Measurements from ENCODE around the gene BABAM2. TPM values are rescaled to one million over a fixed set of nuclear protein-coding genes. Genes with fewer than 3 reads are reported as not detected.

The BABAM2 gene
- total and polyA plus RNA-seq, 4 donors, result 9.9 to 17.0 (median 13.9) TPM

DNA sequence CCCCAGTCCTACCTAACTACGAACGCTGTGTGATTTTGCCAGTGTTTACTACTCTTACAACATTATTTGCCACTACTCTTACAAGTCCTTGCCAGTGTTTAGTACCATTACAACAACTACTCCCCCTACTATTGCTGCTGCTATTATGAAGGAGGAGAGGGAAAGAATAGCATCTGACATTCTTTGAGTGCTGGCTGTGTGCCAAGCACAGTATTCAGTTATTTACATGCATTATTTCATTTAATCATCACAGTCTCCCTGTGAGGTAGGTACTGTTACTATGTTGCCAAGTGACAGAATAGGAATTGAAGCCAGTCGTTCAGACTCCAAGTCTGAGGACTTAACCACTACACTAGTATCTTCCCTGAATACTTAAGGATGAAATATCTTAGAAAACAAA, 316.2 kb downstream of the BABAM2 start:
- Histone ChIP-seq H3K9ac (ENCODE audit: low read depth in 1 of 2, low read length in 2 of 2) (no peak overlapping the region), H3K4me1 (ENCODE audit: control insufficient read depth in 4 of 4, insufficient read depth in 4 of 4, low read length in 3 of 4) (no peaks in the 10 kb centered on the region), H3K4me3 (ENCODE audit: low read depth in 1 of 3, low read length in 3 of 3) (no peak overlapping the region), H3K27ac (ENCODE audit: low read depth in 1 of 2, low read length in 2 of 2) (no peak overlapping the region), H3K36me3 (ENCODE audit: control insufficient read depth in 4 of 4, insufficient read depth in 3 of 4, low read depth in 1 of 4, low read length in 3 of 4) (no peaks in the 10 kb centered on the region), H3K9me3 (ENCODE audit: control insufficient read depth in 4 of 4, low read length in 3 of 4) (no peaks in the 10 kb centered on the region), H3K27me3 (ENCODE audit: control insufficient read depth in 4 of 4, insufficient read depth in 4 of 4, low read length in 3 of 4) (no peaks in the 10 kb centered on the region)
- 88% methylated on average over 3 of the region's 3 CpGs for WGBS
- DNase-seq (ENCODE audit: low spot score), result no peak
- no peak for TF ChIP-seq HNF4A (conservative IDR thresholded peaks at IDR 0.05)
- TF ChIP-seq NR2F2 (IDR thresholded peaks at IDR 0.05), result no peak
- TF ChIP-seq HNF4G (IDR thresholded peaks at IDR 0.05), result no peak
- no peak for TF ChIP-seq YY1 (IDR thresholded peaks at IDR 0.05)
- TF ChIP-seq EGR1 (IDR thresholded peaks at IDR 0.05; ENCODE audit: low read depth in 2 of 2), result no peak
- TF ChIP-seq, protein P1, sequence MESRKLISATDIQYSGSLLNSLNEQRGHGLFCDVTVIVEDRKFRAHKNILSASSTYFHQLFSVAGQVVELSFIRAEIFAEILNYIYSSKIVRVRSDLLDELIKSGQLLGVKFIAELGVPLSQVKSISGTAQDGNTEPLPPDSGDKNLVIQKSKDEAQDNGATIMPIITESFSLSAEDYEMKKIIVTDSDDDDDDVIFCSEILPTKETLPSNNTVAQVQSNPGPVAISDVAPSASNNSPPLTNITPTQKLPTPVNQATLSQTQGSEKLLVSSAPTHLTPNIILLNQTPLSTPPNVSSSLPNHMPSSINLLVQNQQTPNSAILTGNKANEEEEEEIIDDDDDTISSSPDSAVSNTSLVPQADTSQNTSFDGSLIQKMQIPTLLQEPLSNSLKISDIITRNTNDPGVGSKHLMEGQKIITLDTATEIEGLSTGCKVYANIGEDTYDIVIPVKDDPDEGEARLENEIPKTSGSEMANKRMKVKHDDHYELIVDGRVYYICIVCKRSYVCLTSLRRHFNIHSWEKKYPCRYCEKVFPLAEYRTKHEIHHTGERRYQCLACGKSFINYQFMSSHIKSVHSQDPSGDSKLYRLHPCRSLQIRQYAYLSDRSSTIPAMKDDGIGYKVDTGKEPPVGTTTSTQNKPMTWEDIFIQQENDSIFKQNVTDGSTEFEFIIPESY (IDR thresholded peaks at IDR 0.05), result no peak
- no peak for TF ChIP-seq FOXA2 (IDR thresholded peaks at IDR 0.05)
- TF ChIP-seq JUND (IDR thresholded peaks at IDR 0.05), result no peak
- TF ChIP-seq TAF1 (conservative IDR thresholded peaks at IDR 0.05), result no peak
- no peak for TF ChIP-seq RXRA (IDR thresholded peaks at IDR 0.05)

DNA sequence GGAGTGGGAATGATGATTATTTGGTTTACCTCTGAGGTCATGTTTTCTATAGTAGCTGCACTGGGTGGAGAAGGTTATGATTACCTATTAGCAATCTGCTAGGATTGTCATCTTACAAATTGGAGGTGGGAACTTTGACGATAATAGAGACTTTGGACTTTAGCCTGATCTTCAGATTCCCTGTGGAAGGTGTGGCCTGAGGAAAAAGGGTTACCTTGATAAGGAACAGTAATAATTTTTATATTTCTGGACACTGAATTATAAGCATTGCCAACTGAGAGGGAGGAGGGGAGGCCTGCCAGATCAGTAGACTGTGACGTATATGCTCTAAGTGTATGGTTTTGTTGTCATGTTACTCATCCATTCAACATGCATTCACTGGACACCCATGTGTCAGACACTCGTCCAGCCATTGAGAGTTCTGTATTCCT, 318.7 kb downstream of the BABAM2 start:
- Histone ChIP-seq H3K36me3 (ENCODE audit: control insufficient read depth in 4 of 4, insufficient read depth in 3 of 4, low read depth in 1 of 4, low read length in 3 of 4) (no peaks in the 10 kb centered on the region), H3K9me3 (ENCODE audit: control insufficient read depth in 4 of 4, low read length in 3 of 4) (no peaks in the 10 kb centered on the region), H3K27me3 (ENCODE audit: control insufficient read depth in 4 of 4, insufficient read depth in 4 of 4, low read length in 3 of 4) (no peaks in the 10 kb centered on the region), H3K4me1 (ENCODE audit: control insufficient read depth in 4 of 4, insufficient read depth in 4 of 4, low read length in 3 of 4) (no peaks in the 10 kb centered on the region), H3K27ac (ENCODE audit: low read depth in 1 of 2, low read length in 2 of 2) (no peak overlapping the region), H3K4me3 (ENCODE audit: low read depth in 1 of 3, low read length in 3 of 3) (no peak overlapping the region), H3K9ac (ENCODE audit: low read depth in 1 of 2, low read length in 2 of 2) (no peak overlapping the region)
- no peak for DNase-seq (ENCODE audit: low spot score)
- WGBS, result 70% methylated on average over 3 of the region's 3 CpGs
- TF ChIP-seq RAD21 (IDR thresholded peaks at IDR 0.05) (no peak), JUND (IDR thresholded peaks at IDR 0.05) (no peak), HNF4A (conservative IDR thresholded peaks at IDR 0.05) (peak in 1 of 2 donors; percentile 39)

DNA sequence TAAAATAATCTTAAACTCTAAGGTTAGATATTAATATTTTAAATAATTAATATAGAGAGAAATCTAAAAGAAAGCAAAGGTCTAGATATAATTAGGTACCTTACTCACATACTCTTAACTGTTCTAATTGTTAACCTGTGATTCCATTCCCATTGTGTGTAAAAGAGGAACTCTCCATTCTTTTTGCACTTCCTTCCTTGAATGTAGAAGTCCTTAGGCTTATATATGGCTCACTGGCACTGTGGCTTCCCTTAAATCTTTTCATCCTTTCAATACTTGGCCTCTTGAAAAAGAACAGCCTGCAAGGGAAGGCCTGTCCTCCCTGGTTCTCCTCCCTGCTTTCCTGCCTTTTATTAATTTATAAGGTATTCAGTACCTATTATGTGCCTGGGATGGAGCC, 319.3 kb downstream of the BABAM2 start:
- H3K27ac ChIP-seq (ENCODE audit: low read depth in 1 of 2, low read length in 2 of 2), result no peak overlapping the region
- no peak overlapping the region for H3K9ac ChIP-seq (ENCODE audit: low read depth in 1 of 2, low read length in 2 of 2)
- DNase-seq (ENCODE audit: low spot score), result no peak
- H3K27me3 ChIP-seq (ENCODE audit: control insufficient read depth in 4 of 4, insufficient read depth in 4 of 4, low read length in 3 of 4), result no peaks in the 10 kb centered on the region
- H3K4me3 ChIP-seq (ENCODE audit: low read depth in 1 of 3, low read length in 3 of 3), result no peak overlapping the region
- TF ChIP-seq RXRA (IDR thresholded peaks at IDR 0.05), result no peak
- TF ChIP-seq, protein P2, sequence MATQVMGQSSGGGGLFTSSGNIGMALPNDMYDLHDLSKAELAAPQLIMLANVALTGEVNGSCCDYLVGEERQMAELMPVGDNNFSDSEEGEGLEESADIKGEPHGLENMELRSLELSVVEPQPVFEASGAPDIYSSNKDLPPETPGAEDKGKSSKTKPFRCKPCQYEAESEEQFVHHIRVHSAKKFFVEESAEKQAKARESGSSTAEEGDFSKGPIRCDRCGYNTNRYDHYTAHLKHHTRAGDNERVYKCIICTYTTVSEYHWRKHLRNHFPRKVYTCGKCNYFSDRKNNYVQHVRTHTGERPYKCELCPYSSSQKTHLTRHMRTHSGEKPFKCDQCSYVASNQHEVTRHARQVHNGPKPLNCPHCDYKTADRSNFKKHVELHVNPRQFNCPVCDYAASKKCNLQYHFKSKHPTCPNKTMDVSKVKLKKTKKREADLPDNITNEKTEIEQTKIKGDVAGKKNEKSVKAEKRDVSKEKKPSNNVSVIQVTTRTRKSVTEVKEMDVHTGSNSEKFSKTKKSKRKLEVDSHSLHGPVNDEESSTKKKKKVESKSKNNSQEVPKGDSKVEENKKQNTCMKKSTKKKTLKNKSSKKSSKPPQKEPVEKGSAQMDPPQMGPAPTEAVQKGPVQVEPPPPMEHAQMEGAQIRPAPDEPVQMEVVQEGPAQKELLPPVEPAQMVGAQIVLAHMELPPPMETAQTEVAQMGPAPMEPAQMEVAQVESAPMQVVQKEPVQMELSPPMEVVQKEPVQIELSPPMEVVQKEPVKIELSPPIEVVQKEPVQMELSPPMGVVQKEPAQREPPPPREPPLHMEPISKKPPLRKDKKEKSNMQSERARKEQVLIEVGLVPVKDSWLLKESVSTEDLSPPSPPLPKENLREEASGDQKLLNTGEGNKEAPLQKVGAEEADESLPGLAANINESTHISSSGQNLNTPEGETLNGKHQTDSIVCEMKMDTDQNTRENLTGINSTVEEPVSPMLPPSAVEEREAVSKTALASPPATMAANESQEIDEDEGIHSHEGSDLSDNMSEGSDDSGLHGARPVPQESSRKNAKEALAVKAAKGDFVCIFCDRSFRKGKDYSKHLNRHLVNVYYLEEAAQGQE (IDR thresholded peaks at IDR 0.05), result no peak
- TF ChIP-seq HNF4G (IDR thresholded peaks at IDR 0.05), result no peak
- no peak for TF ChIP-seq SP1 (IDR thresholded peaks at IDR 0.05)
- TF ChIP-seq NR2F2 (IDR thresholded peaks at IDR 0.05), result no peak
- TF ChIP-seq JUND (IDR thresholded peaks at IDR 0.05), result no peak
- TF ChIP-seq, protein P3, sequence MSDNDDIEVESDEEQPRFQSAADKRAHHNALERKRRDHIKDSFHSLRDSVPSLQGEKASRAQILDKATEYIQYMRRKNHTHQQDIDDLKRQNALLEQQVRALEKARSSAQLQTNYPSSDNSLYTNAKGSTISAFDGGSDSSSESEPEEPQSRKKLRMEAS (IDR thresholded peaks at IDR 0.05), result no peak
- no peak for TF ChIP-seq EGR1 (IDR thresholded peaks at IDR 0.05; ENCODE audit: low read depth in 2 of 2)
- TF ChIP-seq, protein P1 (IDR thresholded peaks at IDR 0.05), result no peak
- TF ChIP-seq TAF1 (conservative IDR thresholded peaks at IDR 0.05), result no peak
- no peak for TF ChIP-seq FOXA1 (IDR thresholded peaks at IDR 0.05)
- TF ChIP-seq GABPA (IDR thresholded peaks at IDR 0.05 in 1 of 2, conservative IDR thresholded peaks at IDR 0.05 in 1 of 2), result no peak
- TF ChIP-seq HNF4A (conservative IDR thresholded peaks at IDR 0.05), result no peak
- TF ChIP-seq, protein P4, sequence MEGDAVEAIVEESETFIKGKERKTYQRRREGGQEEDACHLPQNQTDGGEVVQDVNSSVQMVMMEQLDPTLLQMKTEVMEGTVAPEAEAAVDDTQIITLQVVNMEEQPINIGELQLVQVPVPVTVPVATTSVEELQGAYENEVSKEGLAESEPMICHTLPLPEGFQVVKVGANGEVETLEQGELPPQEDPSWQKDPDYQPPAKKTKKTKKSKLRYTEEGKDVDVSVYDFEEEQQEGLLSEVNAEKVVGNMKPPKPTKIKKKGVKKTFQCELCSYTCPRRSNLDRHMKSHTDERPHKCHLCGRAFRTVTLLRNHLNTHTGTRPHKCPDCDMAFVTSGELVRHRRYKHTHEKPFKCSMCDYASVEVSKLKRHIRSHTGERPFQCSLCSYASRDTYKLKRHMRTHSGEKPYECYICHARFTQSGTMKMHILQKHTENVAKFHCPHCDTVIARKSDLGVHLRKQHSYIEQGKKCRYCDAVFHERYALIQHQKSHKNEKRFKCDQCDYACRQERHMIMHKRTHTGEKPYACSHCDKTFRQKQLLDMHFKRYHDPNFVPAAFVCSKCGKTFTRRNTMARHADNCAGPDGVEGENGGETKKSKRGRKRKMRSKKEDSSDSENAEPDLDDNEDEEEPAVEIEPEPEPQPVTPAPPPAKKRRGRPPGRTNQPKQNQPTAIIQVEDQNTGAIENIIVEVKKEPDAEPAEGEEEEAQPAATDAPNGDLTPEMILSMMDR (IDR thresholded peaks at IDR 0.05; ENCODE audit: low read depth, low read length, missing input control), result no peak
- TF ChIP-seq FOXA2 (IDR thresholded peaks at IDR 0.05), result no peak
- TF ChIP-seq, protein P5, sequence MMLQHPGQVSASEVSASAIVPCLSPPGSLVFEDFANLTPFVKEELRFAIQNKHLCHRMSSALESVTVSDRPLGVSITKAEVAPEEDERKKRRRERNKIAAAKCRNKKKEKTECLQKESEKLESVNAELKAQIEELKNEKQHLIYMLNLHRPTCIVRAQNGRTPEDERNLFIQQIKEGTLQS (IDR thresholded peaks at IDR 0.05), result no peak
- no peak for TF ChIP-seq RAD21 (IDR thresholded peaks at IDR 0.05)
- no peak for TF ChIP-seq YY1 (IDR thresholded peaks at IDR 0.05)
- H3K36me3 ChIP-seq (ENCODE audit: control insufficient read depth in 4 of 4, insufficient read depth in 3 of 4, low read depth in 1 of 4, low read length in 3 of 4), result peaks cover 0 to 1% (median 0%) of the 10 kb centered on the region in 4 donors
- no peaks in the 10 kb centered on the region for H3K9me3 ChIP-seq (ENCODE audit: control insufficient read depth in 4 of 4, low read length in 3 of 4)
- no peaks in the 10 kb centered on the region for H3K4me1 ChIP-seq (ENCODE audit: control insufficient read depth in 4 of 4, insufficient read depth in 4 of 4, low read length in 3 of 4)

Measured in liver (tissue), 9 donors.